Neuronal stem cell (in vitro differentiated cells): Measurements from ENCODE around the gene SLC25A53.

Experiments
- DNase-seq: peaks from one replicate; pipeline ENCODE4 v3.0.0-alpha.2; 2013; ENCODE audit warnings: low spot score
- H2AFZ ChIP-seq: one replicate; pipeline ENCODE4 v1.6.1; 2013; ENCODE audit warnings: mild to moderate bottlenecking, low read length, inconsistent platforms
- H2AK5ac ChIP-seq: 2 replicates; pipeline ENCODE4 v1.6.1; 2013; ENCODE audit warnings: low read depth, mild to moderate bottlenecking, inconsistent platforms, low read length, moderate library complexity, mixed read lengths
- H2BK120ac ChIP-seq: 2 replicates; pipeline ENCODE4 v1.6.1; 2013; ENCODE audit warnings: low read depth, mild to moderate bottlenecking, inconsistent platforms, low read length, moderate library complexity, mixed read lengths
- H2BK12ac ChIP-seq: one replicate; pipeline ENCODE4 v1.6.1; 2013; ENCODE audit warnings: low read length, inconsistent platforms
- H2BK15ac ChIP-seq: 2 replicates; pipeline ENCODE4 v1.6.1; 2013; ENCODE audit warnings: mild to moderate bottlenecking, low read length, inconsistent platforms, mixed read lengths
- H2BK5ac ChIP-seq: one replicate; pipeline ENCODE4 v1.6.1; 2013; ENCODE audit warnings: inconsistent platforms, mild to moderate bottlenecking, low read length, moderate library complexity
- H3K14ac ChIP-seq: one replicate; pipeline ENCODE4 v1.6.1; 2013; ENCODE audit warnings: low read length, inconsistent platforms
- H3K18ac ChIP-seq: 2 replicates; pipeline ENCODE4 v1.6.1; 2013; ENCODE audit warnings: low read length, inconsistent platforms
- H3K23ac ChIP-seq: 2 replicates; pipeline ENCODE4 v1.6.1; 2013; ENCODE audit warnings: low read depth, mild to moderate bottlenecking, mixed read lengths, low read length, inconsistent platforms; ENCODE audit not compliant: poor library complexity
- H3K27ac ChIP-seq: replicated peaks from 3 replicates; pipeline ENCODE4 v1.5.1; 2013; ENCODE audit warnings: low read length, inconsistent platforms
- H3K27me3 ChIP-seq, 3 experiments: 2 replicates each; pipeline ENCODE4 v1.6.1; 2013; ENCODE audit warnings: low read length in 3 of 3, mild to moderate bottlenecking in 2 of 3, inconsistent platforms in 1 of 3, low read depth in 1 of 3, mixed read lengths in 1 of 3, moderate library complexity in 1 of 3; ENCODE audit not compliant: control insufficient read depth in 3 of 3, insufficient read depth in 3 of 3
- H3K36me3 ChIP-seq, 2 donors: replicated peaks in 1 of 2; 2 replicates each; pipeline ENCODE4 v1.6.1; 2013; ENCODE audit warnings: low read length in 2 of 2; ENCODE audit not compliant: control insufficient read depth in 2 of 2, insufficient read depth in 2 of 2
- H3K4ac ChIP-seq: 2 replicates; pipeline ENCODE4 v1.6.1; 2013; ENCODE audit warnings: inconsistent platforms, mild to moderate bottlenecking, low read length, moderate library complexity
- H3K4me1 ChIP-seq, 2 donors: 1 replicate in 1 of 2; 2 replicates in 1 of 2; pipeline ENCODE4 v1.6.1; 2013; ENCODE audit warnings: low read length in 2 of 2, low read depth in 1 of 2; ENCODE audit not compliant: control insufficient read depth in 2 of 2, insufficient read depth in 1 of 2
- H3K4me2 ChIP-seq: one replicate; pipeline ENCODE4 v1.6.1; 2013; ENCODE audit warnings: mild to moderate bottlenecking, low read length, inconsistent platforms; ENCODE audit not compliant: insufficient read depth, poor library complexity, severe bottlenecking
- H3K4me3 ChIP-seq, 2 donors: 2 replicates each; pipeline ENCODE4 v1.5.1; 2013; ENCODE audit warnings: low read length in 2 of 2, mild to moderate bottlenecking in 2 of 2, inconsistent platforms in 1 of 2, moderate library complexity in 1 of 2
- H3K79me1 ChIP-seq: one replicate; pipeline ENCODE4 v1.6.1; 2013; ENCODE audit warnings: low read depth, mild to moderate bottlenecking, inconsistent platforms, low read length, moderate library complexity
- H3K9ac ChIP-seq: one replicate; pipeline ENCODE4 v1.6.1; 2013; ENCODE audit warnings: mild to moderate bottlenecking, low read depth, low read length, inconsistent platforms; ENCODE audit not compliant: poor library complexity
- H3K9me3 ChIP-seq, 2 donors: replicated peaks in 1 of 2; 2 replicates each; pipeline versions ENCODE3 to v1.6.1; 2013; ENCODE audit warnings: low read length in 2 of 2, mild to moderate bottlenecking in 2 of 2, inconsistent platforms in 1 of 2, low read depth in 1 of 2, mixed read lengths in 1 of 2, moderate library complexity in 1 of 2; ENCODE audit not compliant: control insufficient read depth in 2 of 2, insufficient read depth in 1 of 2
- H4K8ac ChIP-seq: one replicate; pipeline ENCODE4 v1.6.1; 2013; ENCODE audit warnings: low read depth, mild to moderate bottlenecking, inconsistent platforms, low read length, moderate library complexity
- H4K91ac ChIP-seq: one replicate; pipeline ENCODE4 v1.6.1; 2013; ENCODE audit warnings: low read length, low read depth, mild to moderate bottlenecking, inconsistent platforms; ENCODE audit not compliant: poor library complexity
- WGBS, 2 donors: extraction: QIAGEN DNeasy Blood & Tissue Kit; methylation state at CpG; one replicate each; pipeline ENCODE4 v1.1.7; 2013; ENCODE audit warnings: missing lambda C conversion rate in 2 of 2, mixed read lengths in 1 of 2; ENCODE audit not compliant: insufficient read length in 2 of 2, insufficient replicate concordance in 1 of 2; ENCODE audit errors: extremely low coverage in 2 of 2; 5-methylcytosine and 5-hydroxymethylcytosine counted together

The SLC25A53 gene

GRCh38 chrX:104108955-104109354 is 47.9 kb downstream of the SLC25A53 start:
- Histone ChIP-seq H3K36me3 (no peaks in the 10 kb centered on the region), H3K14ac (no peak overlapping the region), H3K4me3 (no peak overlapping the region), H2BK12ac (no peak overlapping the region), H3K79me1 (no peaks in the 10 kb centered on the region), H3K23ac (no peak overlapping the region), H2AFZ (no peak overlapping the region), H2BK120ac (no peak overlapping the region), H2AK5ac (no peak overlapping the region), H3K4me2 (no peak overlapping the region), H3K4ac (no peak overlapping the region), H3K27ac (no peak overlapping the region), H4K8ac (no peak overlapping the region), H3K27me3 (no peaks in the 10 kb centered on the region), H3K4me1 (peaks cover 4 to 8% of the 10 kb centered on the region in 2 donors), H3K9ac (no peak overlapping the region), H3K9me3 (no peaks in the 10 kb centered on the region), H3K18ac (no peak overlapping the region), H4K91ac (no peak overlapping the region), H2BK5ac (no peak overlapping the region), H2BK15ac (no peak overlapping the region)
- no peak for DNase-seq
- WGBS, 2 donors = no CpG with 5 or more reads among the region's 1 CpG

- no peak overlapping the region for H3K23ac ChIP-seq
- H3K14ac ChIP-seq = no peak overlapping the region
- no peaks in the 10 kb centered on the region for H3K36me3 ChIP-seq
- no peak overlapping the region for H2BK15ac ChIP-seq
- H2AFZ ChIP-seq = no peak overlapping the region
- no peaks in the 10 kb centered on the region for H3K9me3 ChIP-seq
- H3K4ac ChIP-seq = no peak overlapping the region
- no peak overlapping the region for H3K4me2 ChIP-seq
- H3K27ac ChIP-seq = no peak overlapping the region
- H3K9ac ChIP-seq = no peak overlapping the region
- H3K4me1 ChIP-seq = peaks cover 2 to 6% of the 10 kb centered on the region in 2 donors
- no peak overlapping the region for H3K4me3 ChIP-seq
- H2AK5ac ChIP-seq = no peak overlapping the region
- no peaks in the 10 kb centered on the region for H3K27me3 ChIP-seq
- H2BK5ac ChIP-seq = no peak overlapping the region
- no peak overlapping the region for H4K91ac ChIP-seq
- H3K18ac ChIP-seq = no peak overlapping the region
- no peaks in the 10 kb centered on the region for H3K79me1 ChIP-seq
- no CpG with 5 or more reads among the region's 11 CpGs for WGBS, 2 donors
- no peak for DNase-seq
- no peak overlapping the region for H4K8ac ChIP-seq
- no peak overlapping the region for H2BK12ac ChIP-seq
- H2BK120ac ChIP-seq = no peak overlapping the region
These were observed 51.2 kb downstream of the SLC25A53 start for GRCh38 chrX:104105330-104106262.

- DNase-seq = no peak
- Histone ChIP-seq H3K23ac (no peak overlapping the region), H3K14ac (no peak overlapping the region), H3K27me3 (no peaks in the 10 kb centered on the region), H4K91ac (no peak overlapping the region), H3K79me1 (no peaks in the 10 kb centered on the region), H2BK5ac (no peak overlapping the region), H2BK12ac (no peak overlapping the region), H3K4me3 (no peak overlapping the region), H3K9me3 (no peaks in the 10 kb centered on the region), H2AK5ac (no peak overlapping the region), H4K8ac (no peak overlapping the region), H3K18ac (no peak overlapping the region), H3K4me1 (peaks cover 2% of the 10 kb centered on the region in 2 donors), H3K4ac (no peak overlapping the region), H3K27ac (no peak overlapping the region), H3K4me2 (no peak overlapping the region), H3K9ac (no peak overlapping the region), H2AFZ (no peak overlapping the region), H2BK15ac (no peak overlapping the region), H3K36me3 (no peaks in the 10 kb centered on the region), H2BK120ac (no peak overlapping the region)
- no CpG with 5 or more reads among the region's 10 CpGs for WGBS, 2 donors
These were observed 52.1 kb downstream of the SLC25A53 start for GRCh38 chrX:104104676-104105075.

- Histone ChIP-seq H3K9me3 (no peaks in the 10 kb centered on the region), H3K18ac (no peak overlapping the region), H2BK120ac (no peak overlapping the region), H3K4ac (no peak overlapping the region), H3K4me1 (no peaks in the 10 kb centered on the region), H3K27ac (no peak overlapping the region), H4K8ac (no peak overlapping the region), H3K14ac (no peak overlapping the region), H2AK5ac (no peak overlapping the region), H4K91ac (no peak overlapping the region), H3K23ac (no peak overlapping the region), H2BK12ac (no peak overlapping the region), H2AFZ (no peak overlapping the region), H3K4me2 (no peak overlapping the region), H2BK5ac (no peak overlapping the region), H2BK15ac (no peak overlapping the region), H3K27me3 (no peaks in the 10 kb centered on the region), H3K79me1 (no peaks in the 10 kb centered on the region), H3K9ac (no peak overlapping the region), H3K4me3 (no peak overlapping the region), H3K36me3 (no peaks in the 10 kb centered on the region)
- DNase-seq = no peak
These were observed 57.9 kb downstream of the SLC25A53 start for GRCh38 chrX:104098919-104099318.
